GM21786 (cell line): Measurements from ENCODE around the gene PRKCE.

ENCODE experiments used
- ATAC-seq: cut with Tn5 transposase; IDR thresholded peaks from one replicate; pipeline ENCODE4 v1.9.1; 2021; ENCODE audit not compliant: unreplicated experiment

The PRKCE gene

GRCh38 chr2:45664635-45665261 is 13.3 kb downstream of the PRKCE start:
- peak; percentile 56 for ATAC-seq

DNA sequence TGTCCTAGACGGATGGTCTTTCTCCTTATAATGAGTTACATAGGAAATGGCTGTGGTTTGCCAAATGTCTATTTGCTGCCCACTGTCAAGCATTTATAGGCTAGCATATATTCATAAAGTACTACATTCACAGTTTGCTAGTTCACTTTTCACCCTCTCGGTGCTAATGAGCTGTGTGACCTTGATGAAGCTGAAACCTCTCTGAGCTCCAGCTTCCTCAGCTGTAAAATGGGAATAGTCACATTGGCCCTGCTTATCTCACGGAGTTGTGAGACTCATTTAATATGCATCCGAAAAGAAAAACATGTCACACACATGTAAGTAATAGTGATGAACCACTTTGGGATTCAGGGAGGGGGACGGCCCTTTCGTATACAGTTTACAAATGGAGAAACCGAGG is 17.0 kb downstream of the PRKCE start:
- no peak for ATAC-seq

GRCh38 chr2:45669032-45669486 is 17.6 kb downstream of the PRKCE start:
- ATAC-seq: no peak

DNA sequence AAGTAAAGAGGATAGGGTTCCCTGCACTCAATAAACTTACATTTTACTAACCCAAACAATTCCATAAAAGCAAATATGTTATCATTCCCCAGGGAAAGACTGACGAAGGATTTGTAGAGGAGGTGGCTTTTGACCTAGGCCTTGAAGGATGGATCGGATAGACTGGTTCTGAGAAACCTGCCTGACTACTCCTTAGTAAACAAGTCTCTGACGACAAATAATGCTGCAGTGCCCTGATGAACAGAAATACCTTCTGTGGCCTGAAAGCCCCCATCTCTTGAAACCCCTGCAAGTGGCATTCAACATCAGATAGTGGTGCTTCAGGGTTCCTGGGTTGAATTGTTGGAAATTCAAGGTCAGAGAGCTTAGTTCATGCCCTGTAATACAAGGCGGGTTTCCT is 19.2 kb downstream of the PRKCE start:
- no peak for ATAC-seq

GRCh38 chr2:45672138-45672537 is 20.7 kb downstream of the PRKCE start:
- ATAC-seq: no peak

- no peak for ATAC-seq
Observed at GRCh38 chr2:45674035-45674816, 22.8 kb downstream of the PRKCE start.

GRCh38 chr2:45675263-45675812 is 23.9 kb downstream of the PRKCE start:
- no peak for ATAC-seq

DNA sequence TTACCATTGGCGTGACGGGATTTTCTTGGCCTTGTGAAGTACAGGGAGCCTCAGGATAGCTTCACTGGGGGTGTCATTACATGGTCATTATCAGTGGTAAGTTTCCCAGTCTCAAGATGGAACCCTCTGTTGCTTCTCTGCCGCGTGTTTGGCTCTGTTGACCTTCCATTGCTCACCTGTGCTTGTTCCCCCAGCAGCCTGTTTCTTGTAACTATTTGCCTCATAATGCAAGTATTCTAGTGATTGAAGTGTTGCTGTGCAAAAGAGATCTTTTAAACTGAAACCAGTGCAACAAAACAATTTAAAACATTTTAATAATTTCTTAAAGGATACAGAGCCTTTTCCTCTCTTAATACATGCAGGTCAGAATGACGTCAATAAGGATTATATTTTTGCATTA is 24.6 kb downstream of the PRKCE start:
- no peak for ATAC-seq

- no peak for ATAC-seq
Observed at GRCh38 chr2:45678791-45679348, 27.4 kb downstream of the PRKCE start.

- ATAC-seq: no peak
Observed at GRCh38 chr2:45680351-45680967, 29.0 kb downstream of the PRKCE start.

DNA sequence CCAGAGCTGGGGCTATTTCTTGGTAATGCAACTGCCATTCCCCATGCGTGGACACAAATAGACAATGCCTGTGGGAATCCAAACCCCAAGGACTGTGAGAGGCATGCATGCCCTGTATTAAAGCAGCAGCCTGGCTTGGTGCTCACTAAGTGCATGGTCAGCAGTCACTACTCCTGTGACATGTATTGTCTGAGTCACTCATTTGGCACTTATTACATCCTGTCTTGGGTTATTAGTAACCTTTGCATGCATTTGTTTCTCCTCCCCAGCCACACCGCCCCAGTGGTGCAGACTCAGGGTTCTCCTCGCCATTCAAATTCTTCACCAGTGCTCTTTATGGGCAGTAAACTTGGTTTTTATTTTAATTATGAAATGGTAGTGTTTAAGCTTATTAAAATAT is 30.2 kb downstream of the PRKCE start:
- peak; percentile 98 for ATAC-seq

DNA sequence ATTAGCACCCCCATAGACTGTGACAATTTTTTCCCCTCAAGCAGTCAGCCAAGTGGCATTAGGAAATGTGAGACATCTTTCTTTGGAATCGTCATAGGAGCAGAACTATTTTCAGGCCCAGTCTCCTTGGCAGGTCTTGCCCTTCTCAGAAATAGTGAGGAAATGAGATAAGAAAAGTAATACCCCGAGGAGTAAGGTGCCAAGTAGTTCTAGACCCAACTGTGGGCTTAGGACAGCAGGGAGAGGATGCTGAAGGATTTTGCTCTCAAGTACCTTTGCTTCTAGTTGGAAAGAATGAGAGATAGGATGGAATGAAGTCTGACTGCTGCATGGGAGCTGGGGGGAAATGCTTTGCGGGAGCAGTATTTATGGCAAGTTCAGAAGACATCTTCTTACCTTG is 31.8 kb downstream of the PRKCE start:
- ATAC-seq: no peak

DNA sequence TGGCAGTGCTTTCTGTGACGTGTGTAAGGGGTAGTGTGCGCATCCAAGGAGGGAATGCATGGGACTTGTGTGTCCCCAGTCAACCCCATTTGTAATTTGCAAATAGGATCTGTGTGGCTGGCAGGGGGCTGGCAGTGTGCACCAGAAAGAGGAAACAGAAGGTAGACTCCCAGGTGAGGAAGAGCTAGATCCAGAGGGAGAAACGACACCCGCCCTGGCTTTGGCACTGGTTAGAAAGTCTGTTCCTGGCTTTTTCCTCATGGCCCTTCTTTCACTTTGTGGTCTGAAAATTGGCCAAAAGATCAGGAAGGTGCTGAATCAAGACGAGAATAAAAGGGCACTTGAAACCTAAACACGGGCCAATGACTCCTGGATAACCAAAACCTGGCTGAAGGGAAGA is 33.3 kb downstream of the PRKCE start:
- ATAC-seq: no peak

DNA sequence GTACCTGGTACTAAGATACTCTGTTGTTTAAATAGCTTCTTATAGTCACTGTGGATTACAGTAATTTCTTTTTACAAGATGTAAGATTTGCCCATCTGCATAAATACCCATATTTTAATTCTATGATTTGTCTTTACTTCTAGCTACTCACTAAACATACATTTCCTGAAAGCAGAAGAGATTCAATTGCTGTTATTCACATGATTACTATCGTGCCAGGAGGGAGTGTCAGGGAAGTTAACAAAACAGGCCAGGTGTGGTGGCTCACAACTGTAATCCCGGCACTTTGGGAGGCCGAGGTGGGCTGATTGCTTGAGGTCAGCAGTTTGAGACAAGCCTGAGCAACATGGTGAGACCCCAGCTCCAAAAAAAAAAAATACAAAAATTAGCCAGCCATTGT is 33.8 kb downstream of the PRKCE start:
- no peak for ATAC-seq

DNA sequence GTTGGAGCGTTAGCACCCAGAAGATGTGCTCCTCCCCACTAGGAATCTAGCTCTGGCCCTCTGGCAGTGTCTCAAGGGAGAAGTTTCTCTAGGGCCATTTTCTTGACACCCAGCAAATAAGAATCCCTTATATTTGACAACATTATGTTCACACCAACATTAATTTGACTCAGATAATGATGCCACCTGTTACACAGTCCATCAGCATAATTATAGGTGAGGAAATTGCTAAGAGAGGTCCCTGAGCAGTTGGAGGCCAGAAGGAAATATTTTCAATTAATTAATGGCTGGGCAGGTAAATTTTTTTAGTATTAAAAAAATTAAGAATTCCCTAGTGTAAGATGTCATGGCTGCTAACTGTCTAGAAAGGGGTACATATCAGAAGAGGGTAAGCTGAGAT is 36.5 kb downstream of the PRKCE start:
- no peak for ATAC-seq

DNA sequence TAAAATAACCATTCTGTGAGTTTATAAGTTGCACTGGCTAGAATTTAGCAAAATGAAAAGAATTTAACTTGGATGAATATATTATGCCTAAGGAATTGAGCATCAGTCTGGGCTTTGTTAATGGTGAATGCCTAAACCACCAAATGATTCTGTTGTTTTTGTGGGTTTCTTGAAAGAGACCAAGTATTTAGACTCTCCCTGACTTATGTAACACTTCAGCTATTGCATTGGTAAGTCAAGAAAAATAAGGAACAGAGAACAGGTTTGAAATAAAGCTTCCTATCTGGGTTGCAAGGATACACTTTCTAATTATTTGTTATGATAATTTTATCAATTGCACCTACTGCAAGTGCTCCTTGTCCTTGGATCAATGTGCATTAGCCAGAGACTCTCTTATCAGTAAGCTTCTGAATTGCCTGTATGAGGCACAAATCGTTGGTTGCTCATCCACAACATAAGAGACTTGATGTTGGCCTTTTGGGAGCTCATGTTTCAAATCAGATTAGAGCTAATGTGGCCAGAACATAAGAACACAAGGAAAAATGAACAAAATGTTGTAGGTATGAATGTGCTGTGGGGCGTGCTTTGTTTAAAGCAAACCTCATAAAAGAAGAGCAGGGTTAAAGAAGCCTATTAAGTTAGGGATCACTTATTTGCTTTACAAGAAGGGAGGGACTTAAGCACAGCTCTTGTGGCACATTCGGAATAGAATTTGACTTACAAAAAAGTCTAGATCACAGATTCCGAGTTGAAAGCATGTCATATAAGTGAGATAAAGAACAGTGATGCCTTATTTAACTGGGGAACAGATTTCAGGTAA is 37.2 kb downstream of the PRKCE start:
- no peak for ATAC-seq

DNA sequence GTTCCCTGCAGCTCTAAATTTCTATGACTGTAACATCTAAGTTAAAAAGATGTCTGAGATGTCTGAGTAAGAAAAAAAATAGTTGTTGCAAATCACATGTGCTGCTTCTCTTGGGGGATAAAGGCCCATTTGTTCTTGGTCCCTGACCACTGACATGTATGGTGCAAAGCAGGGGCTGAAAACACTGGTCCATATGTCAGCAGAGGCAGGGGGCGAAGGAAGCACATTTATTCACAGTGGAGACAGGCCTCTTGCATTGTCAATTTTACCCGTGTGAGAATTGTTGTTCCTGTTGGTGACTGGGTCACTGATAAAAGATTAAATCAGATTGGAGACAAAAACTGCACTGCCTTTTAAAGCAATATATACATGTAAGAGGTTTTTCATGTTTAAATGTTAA is 38.8 kb downstream of the PRKCE start:
- ATAC-seq: no peak

DNA sequence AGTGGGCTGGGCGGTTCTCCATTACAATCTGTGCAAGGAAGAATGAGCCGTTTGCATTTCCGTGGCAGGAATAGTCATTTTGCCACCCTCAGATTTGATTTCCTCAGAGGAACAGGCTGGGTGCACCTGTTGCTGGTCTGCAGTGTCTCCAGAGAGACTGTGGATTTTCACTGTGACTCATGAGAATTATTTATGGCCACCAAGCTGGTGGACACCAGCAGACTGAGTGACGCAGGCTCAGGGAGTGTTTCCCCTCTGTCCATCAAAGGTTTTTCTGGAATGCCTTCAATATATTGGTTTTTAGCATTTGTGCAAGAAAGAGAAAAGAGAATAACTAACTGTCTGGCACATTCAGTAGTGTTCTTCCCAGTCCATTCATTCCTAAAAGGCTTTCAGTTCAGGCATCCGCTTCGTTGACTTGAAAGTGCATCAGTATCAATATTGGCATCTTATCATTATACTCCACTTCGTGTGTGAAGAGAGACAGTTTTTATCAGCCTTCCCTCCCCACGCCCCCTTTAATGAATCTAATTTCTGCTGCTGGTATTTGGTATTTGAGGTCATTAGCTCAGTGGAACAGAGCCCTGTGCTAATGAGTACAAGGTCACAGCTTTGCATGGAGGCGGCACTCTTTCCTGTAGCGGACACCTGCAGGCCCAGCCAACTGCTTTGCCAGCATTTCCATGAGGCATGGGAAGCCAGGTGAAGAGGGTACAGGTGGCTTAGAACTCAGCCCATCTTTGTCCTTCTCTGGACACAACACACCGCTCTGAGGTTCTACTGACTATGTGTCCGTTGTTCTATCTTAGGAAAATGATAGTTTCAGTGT is 39.9 kb downstream of the PRKCE start:
- peak; percentile 63 for ATAC-seq

DNA sequence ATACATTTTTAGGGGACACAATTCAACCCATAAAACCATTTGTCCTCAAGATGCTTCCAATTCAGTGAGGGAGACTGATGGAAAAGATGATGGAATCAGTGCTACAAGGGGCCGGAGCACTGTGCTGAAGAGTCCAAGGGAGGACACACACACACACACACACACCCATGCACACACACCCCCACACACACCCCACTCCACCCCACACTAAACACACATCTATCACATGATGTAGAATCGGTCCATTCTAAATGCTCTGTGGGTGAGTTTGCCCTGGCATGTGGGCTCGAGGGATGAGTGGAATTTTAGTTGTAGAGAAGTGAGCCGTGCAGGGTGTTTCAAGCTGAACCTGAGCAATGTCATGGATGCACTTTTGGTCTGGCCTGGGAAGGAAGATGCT is 41.1 kb downstream of the PRKCE start:
- no peak for ATAC-seq

DNA sequence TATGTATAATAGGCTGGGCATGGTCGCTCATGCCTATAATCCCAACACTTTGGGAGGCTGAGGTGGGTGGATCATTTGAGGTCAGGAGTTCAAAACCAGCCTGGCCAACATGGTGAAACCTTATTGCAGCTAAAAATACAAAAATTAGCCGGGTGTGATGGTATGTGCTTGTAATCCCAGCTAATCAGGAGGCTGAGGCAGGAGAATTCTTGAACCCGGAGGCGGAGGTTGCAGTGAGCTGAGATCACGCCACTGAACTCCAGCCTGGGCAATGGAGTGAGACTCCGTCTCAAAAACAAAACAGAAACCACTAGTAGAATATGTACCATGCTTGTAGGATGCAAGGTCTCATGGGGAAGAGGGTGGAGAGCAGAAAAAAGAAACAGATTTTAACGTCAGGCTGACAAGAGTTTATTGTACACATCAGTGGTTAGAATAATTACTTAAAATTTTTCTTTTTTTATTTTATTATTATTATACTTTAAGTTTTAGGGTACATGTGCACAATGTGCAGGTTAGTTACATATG is 44.1 kb downstream of the PRKCE start:
- ATAC-seq: peak; percentile 45
